Skin epidermis (tissue), 12 donors: ENCODE data around the gene ISYNA1.

Experiments used
- H3K27ac ChIP-seq, 21 experiments: fragments of 200-600 bp; sonication (generic) in 11 of 21; one replicate each; pipeline ENCODE4 v1.5.0; 2020; ENCODE audit warnings: mild to moderate bottlenecking in 3 of 21, inconsistent platforms in 2 of 21, moderate library complexity in 2 of 21
- H3K4me3 ChIP-seq, 7 experiments: fragments of 200-600 bp; sonication (generic) in 2 of 7; one replicate each; pipeline ENCODE4 v1.5.0; 2020; ENCODE audit warnings: inconsistent platforms in 2 of 7, mild to moderate bottlenecking in 2 of 7, moderate library complexity in 1 of 7

The ISYNA1 gene

DNA sequence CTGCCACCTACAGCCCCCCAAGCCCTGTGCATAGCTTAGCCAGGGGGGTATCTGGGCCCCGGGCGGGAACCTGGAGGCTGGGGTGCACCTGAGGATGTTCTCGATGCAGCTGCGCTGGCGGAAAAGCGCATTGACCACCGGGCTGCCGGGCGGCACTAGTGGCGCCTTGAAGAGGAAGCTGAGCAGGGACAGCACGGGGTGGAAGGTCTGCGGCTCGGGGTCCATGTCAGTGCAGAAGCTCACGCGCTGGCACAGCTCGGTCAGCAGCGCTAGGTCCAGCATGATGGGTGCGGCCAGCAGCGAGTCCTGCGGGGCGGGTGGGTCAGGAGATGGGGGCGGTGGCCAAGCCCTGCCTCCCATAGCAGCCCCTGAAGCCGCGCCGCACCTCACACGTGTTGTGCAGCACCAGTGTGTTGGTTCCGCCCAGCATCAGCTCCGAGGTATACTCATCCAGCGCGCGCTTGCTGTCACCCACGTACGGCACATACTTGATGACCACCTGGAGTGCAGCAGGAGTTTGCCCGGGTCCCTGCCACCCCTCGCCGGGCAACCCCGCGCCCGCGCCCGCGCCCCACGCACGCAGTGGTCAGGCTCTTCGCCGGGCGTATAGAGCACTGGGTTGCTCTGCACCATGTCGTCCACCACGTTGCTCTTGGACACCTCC is 2.6 kb downstream of the ISYNA1 start:
- Histone ChIP-seq H3K4me3 (no peak overlapping the region), H3K27ac (no peak overlapping the region)

GRCh38 chr19:18434411-18435175 is 3.3 kb downstream of the ISYNA1 start:
- Histone ChIP-seq H3K27ac (peak overlapping the region in 1 of 21 experiments; percentile 43), H3K4me3 (no peak overlapping the region)

DNA sequence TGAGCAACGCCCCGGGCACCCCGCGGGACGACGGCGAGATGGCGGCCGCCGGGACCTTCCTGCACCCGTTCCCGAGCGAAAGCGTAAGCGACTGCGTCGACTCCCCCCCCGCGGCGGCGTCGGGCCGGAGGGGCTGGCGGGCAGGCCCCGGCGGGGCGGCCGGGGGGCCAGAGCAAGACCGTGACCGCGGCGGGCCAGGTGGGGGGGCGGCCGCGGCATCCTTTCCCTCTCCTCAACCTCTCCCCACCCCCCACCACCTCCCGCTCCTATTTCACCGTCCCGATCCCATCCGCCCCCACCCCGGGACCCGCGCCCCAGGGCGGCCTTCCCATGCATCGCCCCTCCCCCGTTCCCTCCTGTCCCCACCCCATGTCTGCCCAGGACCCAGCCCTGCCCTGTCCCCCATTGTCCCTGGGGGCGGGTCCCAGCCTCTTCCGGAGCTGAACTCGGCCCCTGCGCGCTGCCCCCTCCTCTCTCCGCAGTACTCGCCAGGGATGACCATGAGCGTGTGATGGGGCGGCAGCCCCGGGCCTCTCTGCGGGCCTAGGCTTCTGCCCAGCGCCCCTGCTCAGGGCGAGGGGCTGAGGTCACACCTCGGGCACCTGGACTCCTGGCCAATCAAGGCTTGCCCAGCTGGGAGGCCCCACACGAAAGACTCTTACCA is 4.1 kb downstream of the ISYNA1 start:
- H3K4me3 ChIP-seq = peak overlapping the region; percentile 14 to 45 (median 35)
- H3K27ac ChIP-seq = peak overlapping the region in 8 of 21 experiments; percentile 43 to 80 (median 62)

DNA sequence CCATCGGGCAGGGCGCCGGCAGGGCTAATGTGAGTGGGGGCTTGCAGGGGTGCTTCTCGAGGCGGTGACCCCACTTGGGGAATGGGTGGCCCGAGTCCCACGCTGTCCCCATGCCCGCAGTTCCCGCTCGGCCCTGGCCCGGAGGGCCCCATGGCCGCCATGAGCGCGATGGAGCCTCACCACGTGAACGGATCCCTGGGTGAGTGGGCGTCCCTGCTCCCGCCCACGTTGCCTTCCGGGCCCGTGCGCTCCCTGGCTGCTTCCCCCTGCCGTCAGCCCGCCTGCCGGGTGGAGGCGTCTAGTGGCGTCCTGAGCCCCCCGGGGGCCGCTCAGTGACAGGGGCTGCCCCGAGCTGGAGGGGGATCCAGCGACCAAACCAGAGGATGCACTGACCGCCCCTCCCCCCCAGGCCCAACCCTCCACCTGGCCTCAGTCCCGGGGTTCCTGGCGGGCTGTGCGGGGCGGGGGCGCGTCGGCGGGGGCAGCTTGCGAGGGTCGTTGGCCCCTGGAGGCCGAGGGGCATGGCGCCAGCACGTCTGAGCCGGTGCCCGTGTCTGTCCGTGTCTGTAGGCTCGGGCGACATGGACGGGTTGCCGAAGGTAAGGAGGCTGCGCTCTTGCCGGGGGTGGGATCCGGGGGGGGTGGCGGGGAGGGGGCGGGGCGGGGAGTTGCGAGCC is 4.8 kb downstream of the ISYNA1 start:
- Histone ChIP-seq H3K27ac (peak overlapping the region in 10 of 21 experiments; percentile 32 to 80 (median 58)), H3K4me3 (peak overlapping the region; percentile 14 to 45 (median 35))

DNA sequence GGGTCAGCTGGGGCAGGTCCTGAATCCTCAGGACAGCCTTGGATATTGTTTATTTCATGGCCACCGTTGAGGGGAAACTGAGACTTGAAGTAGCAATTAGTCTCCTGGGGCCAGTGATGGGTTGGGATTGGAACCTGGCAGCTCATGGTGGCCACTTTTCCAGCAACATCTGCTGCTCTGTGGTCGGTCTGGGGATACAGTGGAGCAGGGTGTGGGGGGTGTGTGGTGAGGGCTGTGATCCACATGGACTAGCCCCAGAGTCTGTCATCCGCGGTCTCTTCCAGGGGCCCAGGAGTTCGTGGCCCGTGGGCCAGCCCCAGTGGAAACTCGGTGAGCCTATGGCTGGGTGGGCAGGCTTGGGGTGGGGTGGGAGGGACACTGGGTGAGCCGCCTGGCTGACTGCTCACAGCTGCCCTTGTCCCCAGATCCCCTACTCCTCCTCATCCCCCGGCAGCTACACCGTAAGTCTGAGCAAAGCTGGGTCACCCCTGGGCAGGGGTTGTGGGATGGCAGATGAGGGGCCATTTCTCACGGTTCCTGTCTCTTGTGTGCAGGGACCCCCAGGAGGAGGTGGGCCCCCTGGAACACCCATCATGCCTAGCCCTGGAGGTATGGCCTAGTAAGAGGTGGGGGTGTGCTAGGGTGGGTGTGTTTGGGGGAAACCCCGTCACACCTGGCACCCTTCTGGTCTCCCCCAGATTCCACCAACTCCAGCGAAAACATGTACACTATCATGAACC is 5.5 kb downstream of the ISYNA1 start:
- H3K4me3 ChIP-seq = peak overlapping the region in 2 of 7 experiments; percentile 38 to 41
- H3K27ac ChIP-seq = peak overlapping the region in 6 of 21 experiments; percentile 45 to 80 (median 60)

GRCh38 chr19:18431351-18432197 is 6.4 kb downstream of the ISYNA1 start:
- Histone ChIP-seq H3K4me3 (no peak overlapping the region), H3K27ac (no peak overlapping the region)

GRCh38 chr19:18430417-18431144 is 7.4 kb downstream of the ISYNA1 start:
- no peak overlapping the region for H3K4me3 ChIP-seq
- peak overlapping the region in 3 of 21 experiments; percentile 72 to 87 (median 78) for H3K27ac ChIP-seq

GRCh38 chr19:18429717-18430416 is 8.1 kb downstream of the ISYNA1 start:
- H3K4me3 ChIP-seq = peak overlapping the region in 3 of 7 experiments; percentile 28 to 37 (median 35)
- peak overlapping the region in 17 of 21 experiments; percentile 0 to 87 (median 69) for H3K27ac ChIP-seq

DNA sequence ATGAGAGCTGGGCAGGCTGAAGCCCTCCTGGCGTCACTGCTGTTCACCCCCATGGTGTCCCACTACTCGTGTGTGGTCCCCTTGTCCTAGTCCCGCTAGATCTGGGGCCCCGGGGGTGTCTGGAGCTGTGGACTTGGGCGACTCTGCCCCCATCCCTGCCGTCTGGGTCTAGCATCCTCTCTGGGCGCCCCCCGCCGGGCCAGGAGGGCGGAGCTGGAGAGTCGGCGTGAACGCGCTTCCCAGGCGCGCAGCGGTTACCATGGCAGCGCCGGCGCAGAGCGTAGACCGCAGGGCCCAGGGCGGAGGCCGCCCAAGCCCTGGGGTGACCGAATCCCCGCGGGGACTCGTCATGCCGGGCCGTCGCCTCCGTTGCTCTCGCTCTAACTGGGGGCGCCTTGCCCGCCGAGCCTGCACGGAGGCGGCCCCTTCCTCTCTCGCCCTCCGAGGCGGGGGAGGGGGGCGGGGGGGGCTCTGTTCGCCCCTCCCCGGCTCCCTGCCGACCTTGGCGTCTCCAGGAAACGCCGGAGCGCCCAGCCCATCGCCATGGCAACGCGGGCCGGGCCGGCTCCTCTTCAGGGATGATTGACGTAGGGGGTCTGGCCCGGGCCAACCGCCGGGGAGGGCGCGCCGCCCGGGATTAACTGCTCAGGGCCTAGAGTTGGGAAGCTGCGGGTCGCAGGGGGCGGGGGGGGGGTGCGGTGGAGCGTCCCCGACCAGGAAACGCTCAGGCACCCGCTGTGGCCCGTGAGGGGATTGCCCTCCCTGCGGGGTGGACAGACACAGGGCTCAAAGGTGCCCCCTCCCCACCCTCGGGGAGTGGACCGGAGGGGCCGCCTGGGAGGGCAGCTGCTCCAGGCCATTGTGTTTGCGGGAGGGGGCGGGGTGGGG is 8.9 kb downstream of the ISYNA1 start:
- peak overlapping the region; percentile 20 to 37 (median 29) for H3K4me3 ChIP-seq
- H3K27ac ChIP-seq = peak overlapping the region in 19 of 21 experiments; percentile 0 to 87 (median 68)

- H3K4me3 ChIP-seq = peak overlapping the region in 1 of 7 experiments; percentile 35
- peak overlapping the region in 14 of 21 experiments; percentile 40 to 87 (median 72) for H3K27ac ChIP-seq
Measured at GRCh38 chr19:18428173-18428786, 9.7 kb downstream of the ISYNA1 start.

DNA sequence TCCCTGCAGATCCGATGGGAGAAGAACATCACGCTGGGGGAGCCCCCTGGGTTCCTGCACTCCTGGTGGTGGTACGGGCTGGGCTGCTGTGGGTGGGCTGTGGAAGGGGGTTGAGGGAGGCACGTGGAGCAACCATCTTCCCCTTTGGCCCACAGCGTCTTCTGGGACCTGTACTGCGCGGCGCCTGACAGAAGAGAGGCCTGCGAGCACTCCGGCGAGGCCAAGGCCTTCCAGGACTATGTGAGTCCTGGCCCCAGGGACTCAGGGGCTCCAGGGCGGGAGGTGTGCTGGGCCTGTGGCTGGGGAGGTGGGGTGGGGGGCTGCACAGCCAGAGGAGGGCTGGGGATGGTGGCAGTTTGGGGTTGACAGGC is 10.2 kb downstream of the ISYNA1 start:
- Histone ChIP-seq H3K4me3 (no peak overlapping the region), H3K27ac (peak overlapping the region in 3 of 21 experiments; percentile 3 to 68 (median 16))

DNA sequence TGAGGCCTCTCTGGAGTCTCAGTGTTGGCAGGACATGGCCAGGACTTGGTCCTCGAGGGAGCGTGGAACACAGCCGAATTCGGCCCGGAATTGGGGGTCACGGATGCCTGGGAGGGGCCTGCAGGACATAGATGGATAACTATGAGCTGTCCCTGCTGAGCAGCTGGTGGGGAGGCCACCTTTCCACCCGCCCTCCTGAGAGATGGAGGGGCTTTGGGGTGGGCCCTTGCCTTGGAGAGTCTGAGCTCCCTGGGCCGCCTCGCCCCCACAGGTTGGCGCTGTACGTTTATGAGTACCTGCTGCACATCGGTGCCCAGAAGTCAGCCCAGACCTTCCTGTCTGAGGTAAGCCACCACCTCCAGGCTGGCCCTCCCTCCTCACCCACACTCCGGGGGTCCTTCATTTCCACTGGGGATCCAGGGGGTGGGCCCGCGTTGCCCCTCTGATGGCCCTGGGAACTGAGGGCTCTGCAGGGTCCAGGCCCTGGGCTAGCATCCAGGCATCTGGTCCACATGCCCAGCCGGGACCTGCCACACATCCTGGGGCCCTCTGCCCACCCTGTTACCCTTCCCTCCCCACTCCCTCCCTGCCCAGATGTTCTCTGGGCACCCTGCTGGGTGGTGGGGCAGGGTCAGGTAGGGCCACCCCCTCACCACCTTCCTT is 10.7 kb downstream of the ISYNA1 start:
- H3K27ac ChIP-seq = peak overlapping the region in 3 of 21 experiments; percentile 3 to 65 (median 16)
- no peak overlapping the region for H3K4me3 ChIP-seq

DNA sequence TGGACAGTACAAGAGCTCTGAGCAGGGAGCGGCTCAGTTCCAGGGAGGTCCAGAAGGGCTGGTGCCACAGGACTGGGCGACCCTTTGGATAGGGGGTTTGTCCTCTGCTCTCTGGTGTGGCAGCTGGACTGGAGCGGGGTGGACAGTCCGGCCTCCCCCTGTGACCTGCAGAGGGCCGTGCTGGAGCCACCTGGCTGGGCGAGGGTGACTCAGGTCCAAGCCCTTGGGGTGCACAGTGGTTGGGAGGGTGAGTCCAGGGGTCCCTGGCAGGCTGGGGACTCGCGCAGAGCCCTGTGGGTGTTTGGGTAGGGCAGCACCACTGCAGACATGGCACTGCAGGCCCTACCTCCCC is 11.5 kb downstream of the ISYNA1 start:
- Histone ChIP-seq H3K4me3 (no peak overlapping the region), H3K27ac (peak overlapping the region in 9 of 21 experiments; percentile 7 to 72 (median 43))

GRCh38 chr19:18425515-18426415 is 12.2 kb downstream of the ISYNA1 start:
- peak overlapping the region in 13 of 21 experiments; percentile 7 to 72 (median 43) for H3K27ac ChIP-seq
- no peak overlapping the region for H3K4me3 ChIP-seq
